ENCODE results near the gene APBA1.

APBA1 gene

GRCh38 chr9:69593756-69594155 is 78.4 kb downstream of the APBA1 start:
- Histone ChIP-seq H3K27ac (ENCODE audit: low read length) (no peak overlapping the region), H3K4me1 (ENCODE audit: insufficient read depth, low read length) (peaks cover 6% of the 10 kb centered on the region; the same call in 1 of the 2 replicates), H2AFZ (ENCODE audit: low read depth, low read length) (no peak overlapping the region), H3K36me3 (ENCODE audit: insufficient read depth, low read length) (no peaks in the 10 kb centered on the region), H3K4me3 (ENCODE audit: low read depth in 1 of 2, low read length in 2 of 2) (no peak overlapping the region), H3K9me3 (ENCODE audit: insufficient read depth, low read length, severe bottlenecking) (peaks cover 6% of the 10 kb centered on the region), H3K27me3 (ENCODE audit: insufficient read depth, low read length, poor library complexity) (no peaks in the 10 kb centered on the region), H3K4me2 (ENCODE audit: insufficient read depth, low read length) (no peak overlapping the region), H3K79me2 (ENCODE audit: insufficient read depth, low read length) (no peaks in the 10 kb centered on the region), H3K9ac (ENCODE audit: low read depth, low read length) (no peak overlapping the region), H4K20me1 (ENCODE audit: insufficient read depth, low read length) (no peaks in the 10 kb centered on the region)
- DNase-seq (no peak), ATAC-seq (ENCODE audit: insufficient read depth, low read depth) (no peak)
- TF ChIP-seq EZH2 (IDR thresholded peaks at IDR 0.05; ENCODE audit: borderline replicate concordance, low read depth, low read length, severe bottlenecking): no peak
- TF ChIP-seq CTCF (IDR thresholded peaks at IDR 0.05; ENCODE audit: borderline replicate concordance, extremely low read depth, low read length, poor library complexity, severe bottlenecking): no peak

GRCh38 chr9:69593301-69593700 is 78.9 kb downstream of the APBA1 start:
- ATAC-seq (ENCODE audit: insufficient read depth, low read depth): no peak
- no peak for DNase-seq
- H3K27ac ChIP-seq (ENCODE audit: low read length): no peak overlapping the region
- H3K4me2 ChIP-seq (ENCODE audit: insufficient read depth, low read length): no peak overlapping the region
- no peaks in the 10 kb centered on the region for H4K20me1 ChIP-seq (ENCODE audit: insufficient read depth, low read length)
- peaks cover 6% of the 10 kb centered on the region; the same call in 1 of the 2 replicates for H3K4me1 ChIP-seq (ENCODE audit: insufficient read depth, low read length)
- no peaks in the 10 kb centered on the region for H3K36me3 ChIP-seq (ENCODE audit: insufficient read depth, low read length)
- no peak for TF ChIP-seq CTCF (IDR thresholded peaks at IDR 0.05; ENCODE audit: borderline replicate concordance, extremely low read depth, low read length, poor library complexity, severe bottlenecking)
- no peak for TF ChIP-seq EZH2 (IDR thresholded peaks at IDR 0.05; ENCODE audit: borderline replicate concordance, low read depth, low read length, severe bottlenecking)
- no peaks in the 10 kb centered on the region for H3K27me3 ChIP-seq (ENCODE audit: insufficient read depth, low read length, poor library complexity)
- no peak overlapping the region for H3K4me3 ChIP-seq (ENCODE audit: low read depth in 1 of 2, low read length in 2 of 2)
- no peak overlapping the region for H3K9ac ChIP-seq (ENCODE audit: low read depth, low read length)
- H3K9me3 ChIP-seq (ENCODE audit: insufficient read depth, low read length, severe bottlenecking): peaks cover 6% of the 10 kb centered on the region
- no peak overlapping the region for H2AFZ ChIP-seq (ENCODE audit: low read depth, low read length)
- no peaks in the 10 kb centered on the region for H3K79me2 ChIP-seq (ENCODE audit: insufficient read depth, low read length)

- no peak overlapping the region for H2AFZ ChIP-seq (ENCODE audit: low read depth, low read length)
These were observed 81.9 kb downstream of the APBA1 start for GRCh38 chr9:69590266-69590665.

More at GRCh38 chr9:69590266-69590665, 81.9 kb downstream of the APBA1 start:
- H3K27me3 ChIP-seq (ENCODE audit: insufficient read depth, low read length, poor library complexity): no peaks in the 10 kb centered on the region
- ATAC-seq (ENCODE audit: insufficient read depth, low read depth): no peak
- peaks cover 2% of the 10 kb centered on the region for H3K9me3 ChIP-seq (ENCODE audit: insufficient read depth, low read length, severe bottlenecking)
- no peaks in the 10 kb centered on the region for H3K36me3 ChIP-seq (ENCODE audit: insufficient read depth, low read length)
- DNase-seq: no peak
- no peaks in the 10 kb centered on the region for H3K79me2 ChIP-seq (ENCODE audit: insufficient read depth, low read length)
- no peak overlapping the region for H3K4me3 ChIP-seq (ENCODE audit: low read depth in 1 of 2, low read length in 2 of 2)
- TF ChIP-seq CTCF (IDR thresholded peaks at IDR 0.05; ENCODE audit: borderline replicate concordance, extremely low read depth, low read length, poor library complexity, severe bottlenecking) (no peak), EZH2 (IDR thresholded peaks at IDR 0.05; ENCODE audit: borderline replicate concordance, low read depth, low read length, severe bottlenecking) (no peak)
- no peak overlapping the region for H3K9ac ChIP-seq (ENCODE audit: low read depth, low read length)
- no peak overlapping the region for H3K27ac ChIP-seq (ENCODE audit: low read length)
- H3K4me1 ChIP-seq (ENCODE audit: insufficient read depth, low read length): no peaks in the 10 kb centered on the region
- H4K20me1 ChIP-seq (ENCODE audit: insufficient read depth, low read length): no peaks in the 10 kb centered on the region
- no peak overlapping the region for H3K4me2 ChIP-seq (ENCODE audit: insufficient read depth, low read length)
